Measurements from ENCODE around the gene LRRC37A3.

DNA sequence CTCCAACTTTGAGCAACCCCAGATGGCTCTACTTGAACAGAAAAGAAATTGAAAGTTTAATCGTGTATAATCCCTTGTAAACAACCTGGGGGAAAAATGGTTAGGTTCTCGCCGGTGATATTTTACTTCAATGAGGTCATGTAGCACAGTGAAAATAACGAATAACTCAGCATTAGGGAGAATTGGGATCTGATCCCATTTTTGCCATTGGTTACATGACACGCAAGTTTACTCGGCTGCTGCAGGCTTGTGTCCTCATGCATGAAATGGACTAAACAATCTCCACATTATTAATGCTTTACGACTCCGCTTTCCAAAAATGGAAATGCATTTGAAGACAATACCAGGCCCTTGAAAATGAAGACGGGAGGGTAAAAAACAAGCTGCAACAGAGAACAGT lies 45.5 kb upstream of the LRRC37A3 start:
- TF ChIP-seq ZNF274 (CRISPR knock-in tag; IDR thresholded peaks at IDR 0.05) (no peak), ZNF616 (CRISPR knock-in tag; IDR thresholded peaks at IDR 0.05; ENCODE audit: low read depth) (no peak)

All from HepG2 (cell line).